K562 (cell line): ENCODE results near the gene TCF3.

Experiments used
- POLR2A ChIP-seq: fragments of 450-650 bp; conservative IDR thresholded peaks from 2 replicates; pipeline ENCODE4 v1.6.1; 2016
- SIX5 ChIP-seq, 2 experiments: IDR thresholded peaks; 2 replicates each; pipeline ENCODE4 v1.6.1; 2011; ENCODE audit warnings: low read length in 2 of 2, borderline replicate concordance in 1 of 2, low read depth in 1 of 2, mild to moderate bottlenecking in 1 of 2, moderate library complexity in 1 of 2; ENCODE audit not compliant: insufficient read depth in 1 of 2
- SLC30A9 ChIP-seq: fragments of 250-450 bp; sonication (Bioruptor Pico); IDR thresholded peaks from 2 replicates; pipeline ENCODE4 v1.8.0; 2022; ENCODE audit warnings: mild to moderate bottlenecking, moderate library complexity
- SP1 ChIP-seq: sonication (generic); formaldehyde crosslinking; IDR thresholded peaks from 2 replicates; pipeline ENCODE4 v1.8.1; 2022; ENCODE audit warnings: mild to moderate bottlenecking, missing genetic modification reagents
- SRSF1 ChIP-seq: fragments of 200-400 bp; formaldehyde crosslinking; IDR thresholded peaks from 2 replicates; pipeline ENCODE4 v1.6.1; 2017; ENCODE audit warnings: mild to moderate bottlenecking, low read depth, low read length, moderate library complexity
- ZNF175 ChIP-seq: fragments of 200-800 bp; sonication (Bioruptor generic); IDR thresholded peaks from 2 replicates; pipeline ENCODE4 v1.6.1; 2016; ENCODE audit warnings: low read depth, mild to moderate bottlenecking, missing genetic modification characterization, missing compliant biosample characterization
- ZNF766 ChIP-seq: fragments of 200-800 bp; sonication (Bioruptor generic); conservative IDR thresholded peaks from 2 replicates; pipeline ENCODE4 v1.6.1; 2016; ENCODE audit warnings: missing genetic modification characterization, missing compliant biosample characterization
- TF ChIP-seq, protein P1 (sequence below): sonication (generic); formaldehyde crosslinking; IDR thresholded peaks from 2 replicates; pipeline ENCODE4 v1.8.1; 2022; ENCODE audit warnings: missing genetic modification reagents
- TF ChIP-seq, protein P2 (sequence below), 3 experiments: IDR thresholded peaks in 2 of 3; conservative IDR thresholded peaks in 1 of 3; 2 replicates each; pipeline ENCODE4 v1.5.1; 2011 to 2012; ENCODE audit warnings: low read length in 3 of 3, mild to moderate bottlenecking in 3 of 3, control low read depth in 2 of 3, improper control_type of control experiment in 1 of 3, inconsistent platforms in 1 of 3, low read depth in 1 of 3, mixed read lengths in 1 of 3, moderate library complexity in 1 of 3; ENCODE audit not compliant: insufficient read depth in 2 of 3
- TF ChIP-seq, protein P3 (sequence below), 2 experiments: fragments of 450-650 bp; IDR thresholded peaks; 2 replicates each; pipeline ENCODE4 v1.6.1; 2016; ENCODE audit warnings: mild to moderate bottlenecking in 2 of 2, borderline replicate concordance in 1 of 2, low read depth in 1 of 2, moderate library complexity in 1 of 2
- TF ChIP-seq, protein P4 (sequence below): IDR thresholded peaks from 2 replicates; pipeline ENCODE4 v1.6.1; 2016; ENCODE audit warnings: missing genetic modification characterization, missing compliant biosample characterization

DNA sequence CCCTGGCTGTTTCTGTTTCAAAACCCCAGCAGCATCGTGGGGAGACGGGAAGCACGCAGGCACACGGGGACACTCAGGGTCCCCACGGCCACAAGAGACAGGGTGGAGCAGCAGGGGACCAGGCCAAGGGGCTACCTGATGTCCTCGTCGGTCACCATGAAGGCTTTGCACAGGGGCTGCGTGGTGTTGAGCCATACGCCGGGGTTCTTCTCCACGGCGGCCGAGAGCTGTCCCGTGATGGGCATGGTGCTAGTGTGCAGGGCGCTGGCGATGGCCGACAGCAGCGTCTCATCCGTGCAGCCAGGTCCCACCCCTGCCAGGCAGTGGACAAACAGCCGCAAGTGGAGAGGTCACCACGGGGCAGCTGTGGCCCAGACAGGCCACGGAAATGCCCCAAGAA, 71.5 kb downstream of the TCF3 start:
- TF ChIP-seq POLR2A (no peak), ZNF175 (CRISPR knock-in tag) (no peak), ZNF766 (CRISPR knock-in tag) (no peak), SLC30A9 (CRISPR knock-in tag) (no peak), SRSF1 (no peak), SIX5 (IDR thresholded peaks at IDR 0.05; ENCODE audit: borderline replicate concordance in 1 of 2, insufficient read depth in 1 of 2, low read depth in 1 of 2, low read length in 2 of 2) (no peak), SP1 (CRISPR knock-in tag) (no peak)
- TF ChIP-seq, protein P1, sequence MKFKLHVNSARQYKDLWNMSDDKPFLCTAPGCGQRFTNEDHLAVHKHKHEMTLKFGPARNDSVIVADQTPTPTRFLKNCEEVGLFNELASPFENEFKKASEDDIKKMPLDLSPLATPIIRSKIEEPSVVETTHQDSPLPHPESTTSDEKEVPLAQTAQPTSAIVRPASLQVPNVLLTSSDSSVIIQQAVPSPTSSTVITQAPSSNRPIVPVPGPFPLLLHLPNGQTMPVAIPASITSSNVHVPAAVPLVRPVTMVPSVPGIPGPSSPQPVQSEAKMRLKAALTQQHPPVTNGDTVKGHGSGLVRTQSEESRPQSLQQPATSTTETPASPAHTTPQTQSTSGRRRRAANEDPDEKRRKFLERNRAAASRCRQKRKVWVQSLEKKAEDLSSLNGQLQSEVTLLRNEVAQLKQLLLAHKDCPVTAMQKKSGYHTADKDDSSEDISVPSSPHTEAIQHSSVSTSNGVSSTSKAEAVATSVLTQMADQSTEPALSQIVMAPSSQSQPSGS (CRISPR knock-in tag), result no peak
- TF ChIP-seq, protein P2, sequence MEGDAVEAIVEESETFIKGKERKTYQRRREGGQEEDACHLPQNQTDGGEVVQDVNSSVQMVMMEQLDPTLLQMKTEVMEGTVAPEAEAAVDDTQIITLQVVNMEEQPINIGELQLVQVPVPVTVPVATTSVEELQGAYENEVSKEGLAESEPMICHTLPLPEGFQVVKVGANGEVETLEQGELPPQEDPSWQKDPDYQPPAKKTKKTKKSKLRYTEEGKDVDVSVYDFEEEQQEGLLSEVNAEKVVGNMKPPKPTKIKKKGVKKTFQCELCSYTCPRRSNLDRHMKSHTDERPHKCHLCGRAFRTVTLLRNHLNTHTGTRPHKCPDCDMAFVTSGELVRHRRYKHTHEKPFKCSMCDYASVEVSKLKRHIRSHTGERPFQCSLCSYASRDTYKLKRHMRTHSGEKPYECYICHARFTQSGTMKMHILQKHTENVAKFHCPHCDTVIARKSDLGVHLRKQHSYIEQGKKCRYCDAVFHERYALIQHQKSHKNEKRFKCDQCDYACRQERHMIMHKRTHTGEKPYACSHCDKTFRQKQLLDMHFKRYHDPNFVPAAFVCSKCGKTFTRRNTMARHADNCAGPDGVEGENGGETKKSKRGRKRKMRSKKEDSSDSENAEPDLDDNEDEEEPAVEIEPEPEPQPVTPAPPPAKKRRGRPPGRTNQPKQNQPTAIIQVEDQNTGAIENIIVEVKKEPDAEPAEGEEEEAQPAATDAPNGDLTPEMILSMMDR (IDR thresholded peaks at IDR 0.05 in 2 of 3, conservative IDR thresholded peaks at IDR 0.05 in 1 of 3; ENCODE audit: insufficient read depth in 2 of 3, low read depth in 1 of 3, low read length in 3 of 3), result no peak
- TF ChIP-seq, protein P3, sequence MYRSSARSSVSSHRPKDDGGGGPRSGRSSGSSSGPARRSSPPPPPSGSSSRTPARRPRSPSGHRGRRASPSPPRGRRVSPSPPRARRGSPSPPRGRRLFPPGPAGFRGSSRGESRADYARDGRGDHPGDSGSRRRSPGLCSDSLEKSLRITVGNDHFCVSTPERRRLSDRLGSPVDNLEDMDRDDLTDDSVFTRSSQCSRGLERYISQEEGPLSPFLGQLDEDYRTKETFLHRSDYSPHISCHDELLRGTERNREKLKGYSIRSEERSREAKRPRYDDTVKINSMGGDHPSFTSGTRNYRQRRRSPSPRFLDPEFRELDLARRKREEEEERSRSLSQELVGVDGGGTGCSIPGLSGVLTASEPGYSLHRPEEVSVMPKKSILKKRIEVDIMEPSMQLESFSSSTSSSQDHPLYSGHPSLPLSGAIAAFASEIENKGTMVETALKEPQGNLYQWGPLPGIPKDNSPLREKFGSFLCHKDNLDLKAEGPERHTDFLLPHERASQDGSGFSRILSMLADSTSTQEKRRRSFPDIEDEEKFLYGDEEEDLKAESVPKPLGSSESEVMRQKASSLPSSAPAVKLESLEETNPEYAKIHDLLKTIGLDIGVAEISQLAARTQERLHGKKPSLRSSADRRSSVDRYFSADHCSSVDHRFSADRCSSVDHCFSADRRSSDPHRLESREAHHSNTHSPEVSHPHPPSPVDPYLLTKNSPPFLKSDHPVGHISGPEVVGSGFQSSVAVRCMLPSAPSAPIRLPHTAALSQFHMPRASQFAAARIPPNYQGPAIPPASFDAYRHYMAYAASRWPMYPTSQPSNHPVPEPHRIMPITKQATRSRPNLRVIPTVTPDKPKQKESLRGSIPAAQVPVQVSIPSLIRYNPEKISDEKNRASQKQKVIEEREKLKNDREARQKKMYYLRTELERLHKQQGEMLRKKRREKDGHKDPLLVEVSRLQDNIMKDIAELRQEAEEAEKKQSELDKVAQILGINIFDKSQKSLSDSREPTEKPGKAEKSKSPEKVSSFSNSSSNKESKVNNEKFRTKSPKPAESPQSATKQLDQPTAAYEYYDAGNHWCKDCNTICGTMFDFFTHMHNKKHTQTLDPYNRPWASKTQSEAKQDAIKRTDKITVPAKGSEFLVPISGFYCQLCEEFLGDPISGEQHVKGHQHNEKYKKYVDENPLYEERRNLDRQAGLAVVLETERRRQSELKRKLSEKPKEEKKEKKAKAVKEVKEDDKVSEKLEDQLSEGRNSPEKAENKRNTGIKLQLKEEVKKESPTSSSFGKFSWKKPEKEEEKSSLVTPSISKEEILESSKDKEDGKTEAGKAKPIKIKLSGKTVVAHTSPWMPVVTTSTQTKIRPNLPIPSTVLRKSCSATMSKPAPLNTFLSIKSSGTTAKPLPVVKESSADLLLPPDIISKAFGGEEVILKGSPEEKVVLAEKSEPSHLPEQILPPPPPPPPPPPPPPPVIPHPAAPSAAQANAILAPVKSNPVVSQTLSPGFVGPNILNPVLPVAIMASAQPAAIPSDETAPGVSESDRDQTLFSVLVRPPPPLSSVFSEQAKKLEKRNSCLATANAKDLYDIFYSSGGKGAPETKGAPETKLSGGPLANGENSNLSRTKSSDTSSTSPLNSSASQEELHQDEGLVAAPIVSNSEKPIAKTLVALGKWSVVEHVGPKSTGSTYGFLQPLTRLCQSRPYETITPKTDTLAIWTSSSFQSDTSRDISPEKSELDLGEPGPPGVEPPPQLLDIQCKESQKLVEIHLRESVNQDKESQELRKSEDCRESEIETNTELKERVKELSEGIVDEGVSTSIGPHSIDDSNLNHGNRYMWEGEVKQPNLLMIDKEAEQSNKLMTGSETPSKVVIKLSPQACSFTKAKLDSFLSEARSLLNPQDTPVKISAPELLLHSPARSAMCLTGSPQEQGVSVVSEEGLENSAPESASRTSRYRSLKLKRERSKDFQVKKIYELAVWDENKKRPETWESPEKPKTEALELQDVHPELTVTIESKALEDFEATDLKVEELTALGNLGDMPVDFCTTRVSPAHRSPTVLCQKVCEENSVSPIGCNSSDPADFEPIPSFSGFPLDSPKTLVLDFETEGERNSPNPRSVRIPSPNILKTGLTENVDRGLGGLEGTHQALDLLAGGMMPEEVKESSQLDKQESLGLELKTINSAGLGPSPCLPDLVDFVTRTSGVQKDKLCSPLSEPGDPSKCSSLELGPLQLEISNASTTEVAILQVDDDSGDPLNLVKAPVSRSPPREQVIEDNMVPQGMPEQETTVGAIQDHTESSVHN (IDR thresholded peaks at IDR 0.05; ENCODE audit: borderline replicate concordance in 1 of 2, low read depth in 1 of 2), result no peak
- TF ChIP-seq, protein P4, sequence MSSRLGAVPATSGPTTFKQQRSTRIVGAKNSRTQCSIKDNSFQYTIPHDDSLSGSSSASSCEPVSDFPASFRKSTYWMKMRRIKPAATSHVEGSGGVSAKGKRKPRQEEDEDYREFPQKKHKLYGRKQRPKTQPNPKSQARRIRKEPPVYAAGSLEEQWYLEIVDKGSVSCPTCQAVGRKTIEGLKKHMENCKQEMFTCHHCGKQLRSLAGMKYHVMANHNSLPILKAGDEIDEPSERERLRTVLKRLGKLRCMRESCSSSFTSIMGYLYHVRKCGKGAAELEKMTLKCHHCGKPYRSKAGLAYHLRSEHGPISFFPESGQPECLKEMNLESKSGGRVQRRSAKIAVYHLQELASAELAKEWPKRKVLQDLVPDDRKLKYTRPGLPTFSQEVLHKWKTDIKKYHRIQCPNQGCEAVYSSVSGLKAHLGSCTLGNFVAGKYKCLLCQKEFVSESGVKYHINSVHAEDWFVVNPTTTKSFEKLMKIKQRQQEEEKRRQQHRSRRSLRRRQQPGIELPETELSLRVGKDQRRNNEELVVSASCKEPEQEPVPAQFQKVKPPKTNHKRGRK (tag), result no peak
